ENCODE data around the gene SEPTIN1.

Gene SEPTIN1

GRCh38 chr16:30374538-30374937, 7.8 kb downstream of the SEPTIN1 start, which contains the start of gene MYL11:
Gene MYL11 (plus strand): TSS chr16:30374802. CDS start chr16:30374858, 56 bp downstream.
- peaks cover 32% of the 10 kb centered on the region for H3K4me1 ChIP-seq (ENCODE audit: insufficient read depth, low read length, poor library complexity, severe bottlenecking)
- no peak within 1 kb of the TSS for H3K9ac ChIP-seq (ENCODE audit: low read depth, low read length, poor library complexity, severe bottlenecking)
- peaks cover 11% of the 10 kb centered on the region for H4K20me1 ChIP-seq (ENCODE audit: insufficient read depth, low read length, poor library complexity, severe bottlenecking)

GRCh38 chr16:30372725-30373124, 9.6 kb downstream of the SEPTIN1 start:
- peak overlapping the region; percentile 83 for H3K9ac ChIP-seq (ENCODE audit: low read depth, low read length, poor library complexity, severe bottlenecking)

More at GRCh38 chr16:30374538-30374937, 7.8 kb downstream of the SEPTIN1 start, which contains the start of gene MYL11:
- H3K4me2 ChIP-seq (ENCODE audit: low read depth, low read length, poor library complexity, severe bottlenecking), result no peak within 1 kb of the TSS
- TF ChIP-seq EZH2phosphoT487 (IDR thresholded peaks at IDR 0.05; ENCODE audit: borderline replicate concordance) (no peak), CTCF (conservative IDR thresholded peaks at IDR 0.05; ENCODE audit: low read length) (no peak)
- H3K27me3 ChIP-seq (ENCODE audit: insufficient read depth, low read length, poor library complexity, severe bottlenecking), result no peaks in the 10 kb centered on the region
- H3K79me2 ChIP-seq (ENCODE audit: insufficient read depth, low read length), result peaks cover 16% of the 10 kb centered on the region
- H3K36me3 ChIP-seq (ENCODE audit: insufficient read depth, low read length), result no peaks in the 10 kb centered on the region
- H3F3A ChIP-seq (ENCODE audit: low read depth), result peaks cover 16% of the 10 kb centered on the region
- H3K4me3 ChIP-seq (ENCODE audit: low read length, poor library complexity, severe bottlenecking), result no peak within 1 kb of the TSS
- no peaks in the 10 kb centered on the region for H3K9me3 ChIP-seq (ENCODE audit: insufficient read depth, low read depth, low read length)
- H2AFZ ChIP-seq (ENCODE audit: low read length), result no peak within 1 kb of the TSS
- H3K9me2 ChIP-seq (replicated peaks; ENCODE audit: low read depth, low read length), result no peaks in the 10 kb centered on the region

DNA sequence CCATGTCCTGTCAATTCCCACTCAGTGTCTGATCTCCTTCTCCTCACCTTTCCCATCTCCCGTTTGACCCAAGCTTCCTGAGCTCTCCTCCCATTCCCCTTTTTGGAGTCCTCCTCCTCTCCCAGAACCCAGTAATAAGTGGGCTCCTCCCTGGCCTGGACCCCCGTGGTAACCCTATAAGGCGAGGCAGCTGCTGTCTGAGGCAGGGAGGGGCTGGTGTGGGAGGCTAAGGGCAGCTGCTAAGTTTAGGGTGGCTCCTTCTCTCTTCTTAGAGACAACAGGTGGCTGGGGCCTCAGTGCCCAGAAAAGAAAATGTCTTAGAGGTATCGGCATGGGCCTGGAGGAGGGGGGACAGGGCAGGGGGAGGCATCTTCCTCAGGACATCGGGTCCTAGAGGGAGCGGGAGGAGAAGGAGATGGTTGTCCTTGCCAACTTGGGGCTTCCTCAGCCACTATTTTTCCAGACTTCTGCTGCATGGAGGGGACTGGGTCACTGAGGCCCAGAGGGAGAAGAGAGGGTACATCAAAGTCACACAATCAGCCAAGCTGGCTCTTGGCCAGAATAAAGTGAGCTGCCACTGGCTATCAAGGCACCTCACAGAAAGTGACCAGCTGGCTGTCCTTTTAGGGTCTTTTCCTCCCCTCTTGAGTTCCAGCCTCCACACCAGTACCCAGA, 10.2 kb downstream of the SEPTIN1 start:
- peak overlapping the region; percentile 92 for H3K4me2 ChIP-seq (ENCODE audit: low read depth, low read length, poor library complexity, severe bottlenecking)
- H3K36me3 ChIP-seq (ENCODE audit: insufficient read depth, low read length), result no peaks in the 10 kb centered on the region
- H3K79me2 ChIP-seq (ENCODE audit: insufficient read depth, low read length), result peaks cover 33% of the 10 kb centered on the region
- peak overlapping the region; percentile 83 for H3K9ac ChIP-seq (ENCODE audit: low read depth, low read length, poor library complexity, severe bottlenecking)
- H3K9me3 ChIP-seq (ENCODE audit: insufficient read depth, low read depth, low read length), result no peaks in the 10 kb centered on the region
- H2AFZ ChIP-seq (ENCODE audit: low read length), result no peak overlapping the region
- no peaks in the 10 kb centered on the region for H3K27me3 ChIP-seq (ENCODE audit: insufficient read depth, low read length, poor library complexity, severe bottlenecking)
- peaks cover 6% of the 10 kb centered on the region for H3F3A ChIP-seq (ENCODE audit: low read depth)
- H3K4me1 ChIP-seq (ENCODE audit: insufficient read depth, low read length, poor library complexity, severe bottlenecking), result peaks cover 31% of the 10 kb centered on the region
- peaks cover 27% of the 10 kb centered on the region for H4K20me1 ChIP-seq (ENCODE audit: insufficient read depth, low read length, poor library complexity, severe bottlenecking)
- peak overlapping the region; percentile 74 for H3K4me3 ChIP-seq (ENCODE audit: low read length, poor library complexity, severe bottlenecking)
- H3K9me2 ChIP-seq (replicated peaks; ENCODE audit: low read depth, low read length), result no peaks in the 10 kb centered on the region
- no peak for TF ChIP-seq CTCF (conservative IDR thresholded peaks at IDR 0.05; ENCODE audit: low read length)
- TF ChIP-seq EZH2phosphoT487 (IDR thresholded peaks at IDR 0.05; ENCODE audit: borderline replicate concordance), result no peak

More at GRCh38 chr16:30372725-30373124, 9.6 kb downstream of the SEPTIN1 start:
- Histone ChIP-seq H3K36me3 (ENCODE audit: insufficient read depth, low read length) (no peaks in the 10 kb centered on the region), H3K4me1 (ENCODE audit: insufficient read depth, low read length, poor library complexity, severe bottlenecking) (peaks cover 31% of the 10 kb centered on the region), H3K9me3 (ENCODE audit: insufficient read depth, low read depth, low read length) (no peaks in the 10 kb centered on the region), H3K9me2 (replicated peaks; ENCODE audit: low read depth, low read length) (no peaks in the 10 kb centered on the region), H3K27me3 (ENCODE audit: insufficient read depth, low read length, poor library complexity, severe bottlenecking) (no peaks in the 10 kb centered on the region), H3K4me3 (ENCODE audit: low read length, poor library complexity, severe bottlenecking) (no peak overlapping the region), H3K79me2 (ENCODE audit: insufficient read depth, low read length) (peaks cover 27% of the 10 kb centered on the region), H3F3A (ENCODE audit: low read depth) (peaks cover 10% of the 10 kb centered on the region), H3K4me2 (ENCODE audit: low read depth, low read length, poor library complexity, severe bottlenecking) (no peak overlapping the region), H2AFZ (ENCODE audit: low read length) (no peak overlapping the region), H4K20me1 (ENCODE audit: insufficient read depth, low read length, poor library complexity, severe bottlenecking) (peaks cover 22% of the 10 kb centered on the region)
- TF ChIP-seq EZH2phosphoT487 (IDR thresholded peaks at IDR 0.05; ENCODE audit: borderline replicate concordance), result no peak
- TF ChIP-seq CTCF (conservative IDR thresholded peaks at IDR 0.05; ENCODE audit: low read length), result no peak
